Ishikawa (cell line): ENCODE data around the gene PTAFR.

Source experiments
- CEBPB ChIP-seq: IDR thresholded peaks from 2 replicates; pipeline ENCODE4 v1.6.1; 2012
- CREB1 ChIP-seq: IDR thresholded peaks from 2 replicates; pipeline ENCODE4 v1.6.1; 2012; ENCODE audit warnings: low read depth
- EP300 ChIP-seq: IDR thresholded peaks from 2 replicates; pipeline ENCODE4 v1.6.1; 2012; ENCODE audit warnings: borderline replicate concordance
- FOXM1 ChIP-seq: IDR thresholded peaks from 2 replicates; pipeline ENCODE4 v1.6.1; 2012; ENCODE audit warnings: low read depth, borderline replicate concordance
- NFIC ChIP-seq: IDR thresholded peaks from 2 replicates; pipeline ENCODE4 v1.6.1; 2012
- RAD21 ChIP-seq: IDR thresholded peaks from 2 replicates; pipeline ENCODE4 v1.6.1; 2012; ENCODE audit warnings: low read depth
- TCF12 ChIP-seq: IDR thresholded peaks from 2 replicates; pipeline ENCODE4 v1.6.1; 2012; ENCODE audit warnings: low read depth
- TEAD4 ChIP-seq: IDR thresholded peaks from 2 replicates; pipeline ENCODE4 v1.6.1; 2012
- YY1 ChIP-seq: IDR thresholded peaks from 2 replicates; pipeline ENCODE4 v1.6.1; 2012; ENCODE audit warnings: low read depth
- ZBTB7A ChIP-seq: IDR thresholded peaks from 2 replicates; pipeline ENCODE4 v1.6.1; 2012; ENCODE audit warnings: low read depth
- TF ChIP-seq, protein P1 (sequence below): IDR thresholded peaks from 2 replicates; pipeline ENCODE4 v1.6.1; 2012; ENCODE audit warnings: low read depth, mild to moderate bottlenecking
- TF ChIP-seq, protein P2 (sequence below): IDR thresholded peaks from 2 replicates; pipeline ENCODE4 v1.6.1; 2012

DNA sequence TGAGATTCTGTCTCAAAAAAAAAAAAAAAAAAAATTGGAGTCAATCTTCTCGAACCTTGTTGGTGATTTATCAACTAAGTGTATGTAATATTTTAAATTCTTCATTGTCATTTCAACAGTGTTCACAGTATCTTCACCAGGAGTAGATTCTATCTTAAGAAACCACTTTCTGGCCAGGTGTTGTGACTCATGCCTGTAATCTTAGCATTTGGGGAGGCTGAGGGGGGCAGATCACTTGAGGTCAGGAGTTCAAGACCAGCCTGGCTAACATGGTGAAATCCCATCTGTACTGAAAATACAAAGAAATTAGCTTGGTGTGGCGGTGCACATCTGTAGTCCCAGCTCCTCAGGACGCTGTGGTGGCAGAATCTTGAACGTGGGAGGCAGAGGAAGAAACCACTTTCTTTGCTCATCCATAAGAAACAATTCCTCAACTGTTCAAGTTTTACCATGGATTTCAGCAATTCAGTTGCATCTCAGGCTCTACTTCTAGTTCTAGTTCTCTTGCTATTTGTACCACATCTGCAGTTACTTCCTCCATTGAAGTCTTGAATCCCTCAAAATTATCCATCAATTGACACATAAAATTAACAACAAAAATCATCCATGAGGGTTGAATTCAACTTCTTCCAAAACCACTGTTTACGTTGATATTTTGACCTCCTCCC, 57.7 kb downstream of the PTAFR start:
- TF ChIP-seq EP300: no peak
- TF ChIP-seq FOXM1: no peak
- no peak for TF ChIP-seq RAD21
- TF ChIP-seq, protein P1, sequence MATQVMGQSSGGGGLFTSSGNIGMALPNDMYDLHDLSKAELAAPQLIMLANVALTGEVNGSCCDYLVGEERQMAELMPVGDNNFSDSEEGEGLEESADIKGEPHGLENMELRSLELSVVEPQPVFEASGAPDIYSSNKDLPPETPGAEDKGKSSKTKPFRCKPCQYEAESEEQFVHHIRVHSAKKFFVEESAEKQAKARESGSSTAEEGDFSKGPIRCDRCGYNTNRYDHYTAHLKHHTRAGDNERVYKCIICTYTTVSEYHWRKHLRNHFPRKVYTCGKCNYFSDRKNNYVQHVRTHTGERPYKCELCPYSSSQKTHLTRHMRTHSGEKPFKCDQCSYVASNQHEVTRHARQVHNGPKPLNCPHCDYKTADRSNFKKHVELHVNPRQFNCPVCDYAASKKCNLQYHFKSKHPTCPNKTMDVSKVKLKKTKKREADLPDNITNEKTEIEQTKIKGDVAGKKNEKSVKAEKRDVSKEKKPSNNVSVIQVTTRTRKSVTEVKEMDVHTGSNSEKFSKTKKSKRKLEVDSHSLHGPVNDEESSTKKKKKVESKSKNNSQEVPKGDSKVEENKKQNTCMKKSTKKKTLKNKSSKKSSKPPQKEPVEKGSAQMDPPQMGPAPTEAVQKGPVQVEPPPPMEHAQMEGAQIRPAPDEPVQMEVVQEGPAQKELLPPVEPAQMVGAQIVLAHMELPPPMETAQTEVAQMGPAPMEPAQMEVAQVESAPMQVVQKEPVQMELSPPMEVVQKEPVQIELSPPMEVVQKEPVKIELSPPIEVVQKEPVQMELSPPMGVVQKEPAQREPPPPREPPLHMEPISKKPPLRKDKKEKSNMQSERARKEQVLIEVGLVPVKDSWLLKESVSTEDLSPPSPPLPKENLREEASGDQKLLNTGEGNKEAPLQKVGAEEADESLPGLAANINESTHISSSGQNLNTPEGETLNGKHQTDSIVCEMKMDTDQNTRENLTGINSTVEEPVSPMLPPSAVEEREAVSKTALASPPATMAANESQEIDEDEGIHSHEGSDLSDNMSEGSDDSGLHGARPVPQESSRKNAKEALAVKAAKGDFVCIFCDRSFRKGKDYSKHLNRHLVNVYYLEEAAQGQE: no peak
- TF ChIP-seq ZBTB7A: no peak
- TF ChIP-seq, protein P2, sequence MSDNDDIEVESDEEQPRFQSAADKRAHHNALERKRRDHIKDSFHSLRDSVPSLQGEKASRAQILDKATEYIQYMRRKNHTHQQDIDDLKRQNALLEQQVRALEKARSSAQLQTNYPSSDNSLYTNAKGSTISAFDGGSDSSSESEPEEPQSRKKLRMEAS: no peak
- no peak for TF ChIP-seq CEBPB
- no peak for TF ChIP-seq YY1
- no peak for TF ChIP-seq TCF12
- TF ChIP-seq CREB1: no peak
- TF ChIP-seq TEAD4: no peak
- no peak for TF ChIP-seq NFIC
